SH-SY5Y (cell line): ENCODE measurements around the gene PKIB.

Source experiments
- GATA2 ChIP-seq: IDR thresholded peaks from 2 replicates; pipeline ENCODE4 v1.6.1; 2011; ENCODE audit warnings: mild to moderate bottlenecking, low read depth, low read length
- GATA3 ChIP-seq: IDR thresholded peaks from 2 replicates; pipeline ENCODE4 v1.6.1; 2011; ENCODE audit warnings: low read depth, mild to moderate bottlenecking, low read length, moderate library complexity

The PKIB gene

DNA sequence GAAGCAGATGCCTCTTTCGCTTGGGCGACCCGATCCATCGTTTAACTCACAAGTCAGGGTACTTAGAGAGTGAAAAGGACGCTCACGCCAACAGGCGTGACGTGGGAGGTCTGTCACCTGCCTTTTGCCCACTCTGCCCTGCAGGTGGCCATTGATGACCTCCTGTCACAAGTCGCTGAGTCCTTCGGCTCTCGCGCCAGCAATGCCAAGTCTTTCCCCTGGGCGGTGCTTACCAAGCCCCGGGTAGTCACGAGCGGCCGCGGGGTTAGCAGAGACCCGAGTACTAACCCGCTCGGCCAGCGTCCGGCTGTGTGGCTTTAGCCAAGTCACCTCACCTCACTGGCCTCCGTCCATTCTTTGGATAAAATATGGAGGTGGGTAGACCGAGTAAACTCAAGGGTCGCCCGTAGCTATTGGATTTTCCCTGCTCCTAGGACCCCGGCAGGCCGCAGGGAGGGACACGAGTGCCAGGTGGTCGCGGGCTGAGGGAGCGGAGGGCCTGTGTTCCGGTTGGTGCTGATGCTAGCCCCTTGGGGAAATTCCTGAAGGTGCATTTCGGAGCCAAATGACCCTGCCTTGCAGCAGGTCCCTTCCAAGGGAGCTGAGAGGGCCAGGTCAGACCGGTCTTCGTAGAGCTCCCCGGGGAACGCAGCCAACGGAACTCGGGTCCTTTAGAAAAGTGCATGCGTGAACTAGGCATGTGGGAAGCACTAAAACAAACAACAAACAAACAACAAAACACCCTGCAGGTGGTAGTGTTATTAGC, 668 bp downstream of the PKIB start:
- TF ChIP-seq GATA2: no peak
- TF ChIP-seq GATA3: no peak

DNA sequence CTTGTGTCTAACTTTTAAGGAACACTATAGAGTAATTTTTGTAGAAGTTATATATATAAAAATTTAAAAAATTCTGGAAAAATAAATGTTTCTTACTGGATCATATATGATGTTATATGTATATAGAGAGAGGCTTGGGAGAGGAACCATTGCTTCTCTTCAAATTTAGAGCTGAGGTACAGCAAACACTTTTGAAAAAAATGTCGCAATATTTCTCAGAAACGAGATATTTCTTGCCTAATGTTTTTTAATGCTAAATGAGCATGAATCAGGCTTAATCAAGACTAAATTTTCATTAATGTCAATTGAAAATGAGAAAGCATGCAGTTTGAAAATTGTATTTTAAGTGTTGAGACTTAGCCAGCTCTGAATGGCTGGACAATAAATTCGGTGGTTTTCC, 2.6 kb downstream of the PKIB start:
- no peak for TF ChIP-seq GATA3
- TF ChIP-seq GATA2: no peak

DNA sequence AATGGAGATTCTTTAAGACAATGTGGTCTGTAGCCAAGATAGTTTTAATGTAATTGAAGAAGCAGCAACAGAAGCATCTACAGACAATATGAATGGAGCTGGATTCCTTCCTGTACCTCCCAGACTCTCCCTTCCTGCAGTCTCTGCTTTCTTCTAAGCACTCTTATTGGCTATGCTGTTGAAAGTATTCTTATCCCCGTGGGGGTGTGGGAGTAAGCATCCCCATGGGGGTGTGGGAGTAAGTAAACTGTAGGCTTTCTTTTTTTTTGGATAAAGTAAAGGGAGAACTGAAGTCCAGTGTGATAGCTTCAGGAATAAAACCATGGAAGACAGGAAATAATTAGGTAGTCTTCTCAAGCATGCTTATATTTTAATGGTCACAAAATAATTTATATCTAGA, 4.1 kb downstream of the PKIB start:
- TF ChIP-seq GATA2: no peak
- TF ChIP-seq GATA3: no peak

DNA sequence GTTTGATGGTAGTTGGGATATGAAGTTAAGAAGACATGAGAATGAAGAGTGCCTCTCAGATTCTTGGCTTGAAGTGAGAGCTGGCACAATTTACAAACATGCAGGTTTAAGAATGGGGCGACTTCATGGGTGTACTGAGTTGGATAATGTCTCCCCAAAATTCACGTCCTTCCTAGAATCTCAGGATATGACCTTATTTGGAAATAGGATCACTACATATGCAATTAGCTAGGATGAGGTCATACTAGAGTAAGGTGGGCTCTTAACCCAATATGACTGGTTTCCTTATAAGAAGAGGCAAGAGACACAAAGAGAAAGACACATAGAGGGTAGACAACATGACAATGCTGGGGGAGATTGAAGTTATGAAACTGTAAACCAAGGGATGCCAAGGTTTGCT, 5.2 kb downstream of the PKIB start:
- TF ChIP-seq GATA2: no peak
- TF ChIP-seq GATA3: no peak

DNA sequence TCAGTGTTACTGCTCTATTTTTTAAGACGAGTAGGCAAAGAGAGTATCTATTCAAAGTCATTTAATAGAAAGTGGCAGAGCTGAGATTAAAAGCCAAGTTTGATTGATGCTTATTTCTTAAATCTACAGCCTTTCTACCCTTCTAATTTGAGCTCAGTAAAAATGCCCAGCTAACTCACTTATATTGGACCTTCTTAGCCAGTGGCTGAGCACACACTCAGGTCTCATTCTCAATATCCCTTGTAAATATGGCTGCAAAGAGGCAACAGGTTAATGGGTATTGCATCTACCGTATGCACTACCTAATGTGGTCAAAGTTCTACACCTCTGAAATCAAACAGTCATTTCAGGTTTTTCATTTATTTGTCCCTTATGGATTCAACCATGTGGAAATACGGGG, 6.7 kb downstream of the PKIB start:
- TF ChIP-seq GATA3 (no peak), GATA2 (no peak)

DNA sequence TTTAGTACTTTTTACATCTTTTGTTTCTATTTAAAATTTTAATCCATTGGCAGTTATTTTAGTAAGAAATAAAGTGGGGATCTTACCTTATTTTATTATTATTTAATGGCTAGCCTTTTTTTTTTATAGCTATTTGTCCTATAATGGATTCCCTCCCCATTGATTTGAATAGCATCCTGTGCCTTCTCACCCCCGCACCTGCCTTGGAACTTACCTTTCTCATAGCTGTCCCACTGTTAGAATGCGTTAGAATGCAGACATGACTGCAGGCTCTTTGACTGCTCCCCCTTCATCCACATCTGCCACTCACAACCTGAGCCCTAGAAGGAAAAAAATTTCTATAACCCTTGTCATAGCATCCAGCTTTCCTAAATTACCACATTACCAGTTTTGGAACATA, 9.1 kb downstream of the PKIB start:
- TF ChIP-seq GATA2 (no peak), GATA3 (no peak)

DNA sequence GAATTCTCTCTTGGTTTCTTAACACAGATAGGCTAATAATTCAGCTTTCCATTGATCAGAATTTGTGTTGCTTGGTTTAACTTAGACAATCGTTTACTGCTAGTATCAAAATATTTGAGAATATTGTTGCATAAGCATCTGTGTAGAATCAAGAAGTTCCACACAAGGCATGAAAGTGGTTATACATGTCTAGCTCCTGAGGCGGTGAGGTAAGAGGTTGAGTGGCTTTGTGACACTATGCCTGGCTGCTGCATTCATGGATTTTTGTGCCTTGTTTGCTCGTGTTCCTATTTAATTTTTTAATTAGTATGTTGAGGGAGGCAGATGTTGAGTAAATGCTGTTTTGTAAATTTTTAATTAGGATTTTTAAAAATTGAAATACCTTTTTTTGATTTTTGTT, 10.2 kb downstream of the PKIB start:
- TF ChIP-seq GATA3 (no peak), GATA2 (no peak)

DNA sequence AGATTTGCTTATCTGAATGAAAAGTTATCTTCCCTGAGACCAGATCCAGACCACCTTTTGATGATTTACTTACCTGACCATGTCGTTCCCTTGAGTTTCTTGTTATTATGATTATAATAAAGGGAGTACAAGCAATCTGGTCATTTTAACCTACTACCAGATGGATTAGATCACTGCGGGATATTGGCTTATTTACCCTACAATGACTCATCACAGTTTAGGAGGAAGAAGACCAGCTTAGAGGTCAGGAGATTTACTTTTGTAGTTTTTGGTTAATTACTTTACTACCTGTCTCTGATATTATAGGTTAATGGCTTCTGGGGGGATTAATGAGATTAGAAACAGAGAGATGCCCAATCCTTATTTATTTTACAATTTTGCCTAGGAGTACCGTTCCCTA, 10.7 kb downstream of the PKIB start:
- no peak for TF ChIP-seq GATA3
- no peak for TF ChIP-seq GATA2

DNA sequence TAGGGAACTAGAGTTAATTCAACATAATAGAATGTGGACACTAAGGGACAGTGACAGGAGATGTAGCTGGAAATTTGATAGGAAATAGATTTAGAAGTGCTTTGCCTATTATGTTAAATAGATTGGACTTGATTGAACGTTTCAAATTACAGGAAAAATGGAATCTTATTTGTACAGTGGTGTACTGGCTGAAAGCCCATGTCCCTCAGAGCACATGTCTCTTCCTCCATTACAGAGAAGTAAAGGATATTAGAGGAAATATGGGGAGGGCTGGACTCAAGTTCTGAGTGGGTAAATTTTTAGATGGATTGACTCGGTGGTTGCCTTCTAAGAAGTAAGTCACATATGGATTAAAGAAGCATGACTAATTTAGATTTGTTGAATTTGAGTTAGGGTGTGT, 11.4 kb downstream of the PKIB start:
- TF ChIP-seq GATA2 (no peak), GATA3 (no peak)

DNA sequence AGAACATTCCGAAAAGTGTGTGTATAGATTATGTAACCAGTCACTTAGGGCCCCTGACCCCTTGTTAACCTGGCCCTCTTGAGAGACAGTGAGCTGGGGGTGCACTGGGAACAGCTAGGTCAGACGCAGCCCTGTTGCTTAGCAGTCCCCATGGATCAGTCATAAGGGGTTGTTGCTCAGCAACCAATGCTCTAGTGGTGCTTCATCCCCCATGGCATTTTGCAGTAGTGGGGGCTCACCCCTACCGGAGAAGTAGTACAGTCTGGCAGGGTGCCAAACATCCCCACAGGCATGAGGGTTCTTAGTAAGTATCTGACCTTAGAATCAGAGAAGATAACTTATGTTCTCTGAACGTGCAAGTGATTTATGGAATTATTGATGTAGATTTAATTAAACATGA, 12.3 kb downstream of the PKIB start:
- no peak for TF ChIP-seq GATA2
- TF ChIP-seq GATA3: no peak

DNA sequence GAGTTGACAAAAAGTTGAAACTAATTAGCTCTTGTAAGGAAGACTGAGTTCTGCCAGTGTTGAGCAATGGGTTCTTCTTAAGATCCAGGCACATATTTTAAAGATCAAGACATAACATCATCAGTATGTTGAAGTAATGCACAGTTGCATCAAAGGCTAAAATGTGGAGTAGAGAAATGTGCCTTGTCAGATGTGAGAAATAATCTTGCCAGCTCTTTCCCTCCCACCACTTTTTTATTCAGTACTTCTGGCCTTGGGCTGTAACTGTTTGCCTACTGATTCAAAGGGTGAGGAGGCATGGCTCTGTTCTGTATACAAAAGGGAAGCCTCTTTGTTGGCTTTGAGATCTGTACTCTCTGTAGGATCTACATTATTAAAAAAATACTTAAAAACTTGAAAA, 13.1 kb downstream of the PKIB start:
- TF ChIP-seq GATA3: no peak
- TF ChIP-seq GATA2: no peak

DNA sequence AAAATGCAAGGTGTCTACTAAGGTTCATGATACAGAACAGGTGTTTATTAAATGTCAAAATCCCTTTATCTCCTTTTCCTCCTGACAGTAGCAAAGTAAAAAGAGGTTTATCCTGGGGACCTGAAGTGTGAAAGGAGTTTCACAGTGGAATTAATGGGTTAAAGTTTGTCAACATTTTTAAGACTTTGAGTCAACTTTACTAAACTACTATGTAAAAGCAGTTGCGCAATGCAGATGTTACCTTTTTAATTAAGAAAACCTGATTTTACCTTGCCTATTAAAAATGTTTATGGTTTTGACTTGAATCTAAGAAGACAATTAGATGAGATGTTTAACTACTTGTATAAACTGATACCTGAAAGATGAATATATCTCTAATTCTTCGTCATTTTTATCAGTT, 14.6 kb downstream of the PKIB start:
- TF ChIP-seq GATA2 (no peak), GATA3 (no peak)

DNA sequence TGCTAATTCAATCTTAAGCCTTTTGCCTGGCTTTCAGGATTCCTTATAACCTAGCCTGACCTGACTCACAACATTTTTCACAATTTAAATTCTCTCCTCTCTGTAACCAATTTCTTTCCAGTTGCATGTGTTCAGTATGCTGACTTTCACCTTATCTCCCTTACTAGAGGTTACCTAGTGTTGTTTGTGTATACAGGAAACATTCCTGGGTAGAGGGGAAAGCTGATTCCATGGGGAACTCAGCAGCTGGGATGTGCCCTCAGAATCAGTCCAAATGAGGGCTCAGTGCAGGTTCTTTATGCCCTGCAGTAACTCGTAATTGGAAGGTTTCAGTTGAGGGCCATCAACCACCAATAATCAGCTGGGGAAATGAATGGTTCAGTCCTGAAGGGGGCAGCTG, 18.5 kb downstream of the PKIB start:
- TF ChIP-seq GATA3: no peak
- no peak for TF ChIP-seq GATA2

DNA sequence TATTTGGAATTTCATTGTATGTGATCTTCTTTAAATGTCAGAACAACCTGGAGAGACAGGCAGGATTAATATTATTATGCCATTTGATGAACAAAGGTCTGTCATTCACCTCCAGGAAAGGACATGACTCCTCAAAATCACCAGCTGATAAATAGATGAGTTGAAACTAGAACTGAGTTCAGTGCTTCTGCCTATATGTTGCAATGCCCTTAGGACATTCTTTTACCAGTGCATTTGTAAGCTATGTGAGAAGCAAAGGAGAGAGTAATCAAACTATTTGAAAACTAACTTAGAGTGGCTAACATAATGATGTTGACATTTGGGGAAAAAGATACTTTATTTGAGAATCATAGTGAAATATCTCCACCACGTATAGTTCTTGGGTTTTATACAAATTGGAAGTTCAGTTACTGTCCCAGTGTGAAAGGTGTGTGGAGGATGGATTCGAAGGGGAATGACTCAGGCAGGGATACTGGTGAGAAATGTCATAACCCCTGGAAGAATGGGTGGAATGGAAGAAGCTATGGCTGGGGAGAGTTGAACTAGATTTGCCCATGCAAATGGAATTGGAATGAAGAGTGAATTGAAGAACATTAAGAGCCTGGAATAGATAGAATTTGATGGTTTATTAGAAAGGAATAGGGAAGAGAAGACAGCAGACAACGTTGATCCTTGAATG, 21.5 kb downstream of the PKIB start:
- TF ChIP-seq GATA2 (no peak), GATA3 (no peak)

DNA sequence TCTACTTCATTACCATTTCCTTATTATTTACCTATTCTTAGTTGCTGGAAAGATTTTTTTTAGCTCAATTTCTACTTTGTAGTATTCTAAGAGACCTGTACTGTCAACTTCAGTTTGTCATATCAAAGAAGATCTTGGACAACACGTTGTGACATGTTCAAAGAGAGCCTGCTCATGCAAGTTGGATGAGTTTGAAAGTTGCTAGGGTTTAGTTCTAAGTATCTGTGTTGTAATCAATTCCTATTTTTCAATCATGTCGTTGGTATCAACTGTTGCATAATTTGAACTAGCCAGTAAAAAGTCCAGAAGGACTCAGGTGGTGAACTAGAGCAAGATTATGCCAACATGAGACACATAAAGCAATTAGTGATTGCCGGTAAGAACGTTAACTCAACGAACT, 30.2 kb downstream of the PKIB start:
- TF ChIP-seq GATA3: no peak
- no peak for TF ChIP-seq GATA2

DNA sequence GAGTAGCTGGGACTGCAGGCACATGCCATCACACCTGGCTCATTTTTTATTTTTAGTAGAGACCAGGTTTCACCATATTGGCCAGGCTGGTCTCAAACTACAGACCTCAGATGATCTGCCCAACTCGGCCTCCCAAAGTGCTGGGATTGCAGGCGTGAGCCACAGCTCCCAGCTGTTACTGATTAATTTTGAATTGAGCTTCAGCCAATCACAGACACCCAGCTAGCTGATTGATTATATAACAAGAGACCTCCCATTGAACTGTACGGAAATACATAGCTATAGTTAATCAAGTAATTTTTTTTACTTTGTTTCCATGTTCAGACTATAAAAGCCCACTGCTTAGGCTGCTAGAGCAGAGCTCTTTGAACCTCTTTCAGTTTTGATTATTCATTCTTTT, 31.6 kb downstream of the PKIB start:
- TF ChIP-seq GATA3 (no peak), GATA2 (no peak)
